Stimulated activated CD8-positive, alpha-beta memory T cell treated with anti-CD3 and anti-CD28 coated beads, Interleukin-2, amount 100 ng/mL, for 1 hour (primary cell): ENCODE data around the gene RABEP2.
"Not testable (repeated sequence)": the region's sequence is repeated elsewhere in the genome, so short reads cannot be mapped to it uniquely, and the experiment has no call there.

Experiments used
- DNase-seq, 2 donors: peaks; one replicate each; pipeline ENCODE4 v3.0.0-alpha.2; 2020; ENCODE audit warnings: low read depth in 2 of 2

Gene RABEP2

GRCh38 chr16:28932339-28933141 lies 7.5 kb upstream of the RABEP2 start:
- no peak for DNase-seq

GRCh38 chr16:28931801-28932225 lies 6.8 kb upstream of the RABEP2 start, which contains the start of gene CD19:
CD19 (plus strand) TSS chr16:28931971; CDS start chr16:28932001, 30 bp downstream.
- no peak for DNase-seq

GRCh38 chr16:28930652-28931051 lies 5.6 kb upstream of the RABEP2 start:
- no peak for DNase-seq

GRCh38 chr16:28930203-28930602 lies 5.2 kb upstream of the RABEP2 start:
- DNase-seq = no peak

- DNase-seq = no peak
These were observed 2.8 kb upstream of the RABEP2 start for GRCh38 chr16:28927815-28928214.

DNA sequence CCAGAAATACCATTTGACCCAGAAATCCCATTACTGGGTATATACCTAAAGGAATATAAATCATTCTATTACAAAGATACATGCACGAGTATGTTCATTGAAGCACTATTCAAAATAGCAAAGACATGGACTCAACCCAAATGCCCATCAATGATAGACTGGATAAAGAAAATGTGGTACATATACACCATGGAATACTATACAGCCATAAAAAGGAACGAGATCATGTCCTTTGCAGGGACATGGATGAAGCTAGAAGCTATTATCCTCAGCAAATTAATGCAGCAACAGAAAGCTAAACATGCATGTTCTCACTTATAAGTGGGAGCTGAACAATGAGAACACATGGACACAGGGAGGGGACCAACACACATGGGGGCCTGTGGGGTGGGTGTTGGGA lies 1.2 kb upstream of the RABEP2 start:
- DNase-seq = not testable (repeated sequence)

DNA sequence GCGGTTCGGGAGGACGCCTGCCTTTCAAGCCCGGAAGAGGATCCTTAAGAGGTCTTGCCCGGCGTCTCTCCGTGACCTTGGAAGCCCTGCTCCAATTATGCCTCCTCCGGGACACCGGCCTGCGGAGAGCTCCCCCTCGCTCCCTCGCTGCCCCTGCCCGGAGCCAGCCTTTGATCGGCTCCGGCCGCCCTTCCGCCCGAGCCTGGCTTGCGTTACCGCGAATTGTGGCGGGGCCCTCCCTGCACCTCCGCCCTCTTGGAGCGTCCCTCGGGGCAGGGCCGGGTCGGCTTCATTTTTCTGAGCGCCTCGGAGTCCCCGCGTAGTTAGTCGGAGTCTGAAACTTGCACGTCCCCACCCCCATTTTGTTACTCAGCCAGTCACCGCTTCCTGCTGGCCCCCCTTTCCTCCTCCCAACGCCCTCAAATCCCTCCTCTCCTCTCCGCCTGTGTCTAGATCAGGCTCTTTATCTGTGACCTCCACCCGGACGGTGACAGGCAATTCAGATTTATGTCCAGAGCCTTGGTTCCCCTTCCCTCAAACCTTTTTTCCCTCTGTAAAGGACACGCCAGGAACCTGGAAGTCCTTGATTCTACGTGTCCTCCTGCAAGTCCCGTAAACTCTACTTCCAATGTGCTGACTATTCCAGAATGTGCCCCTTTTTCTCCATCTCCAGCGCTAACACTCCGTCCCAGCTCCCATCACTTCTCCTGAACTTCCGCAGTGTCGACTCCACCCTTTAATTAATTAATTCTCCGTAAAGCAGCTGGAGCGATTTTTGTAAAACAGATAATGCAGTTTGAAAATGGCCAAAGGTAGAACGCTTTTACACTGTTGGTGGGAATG lies 569 bp upstream of the RABEP2 start:
- peak; percentile 60 to 61 for DNase-seq

DNA sequence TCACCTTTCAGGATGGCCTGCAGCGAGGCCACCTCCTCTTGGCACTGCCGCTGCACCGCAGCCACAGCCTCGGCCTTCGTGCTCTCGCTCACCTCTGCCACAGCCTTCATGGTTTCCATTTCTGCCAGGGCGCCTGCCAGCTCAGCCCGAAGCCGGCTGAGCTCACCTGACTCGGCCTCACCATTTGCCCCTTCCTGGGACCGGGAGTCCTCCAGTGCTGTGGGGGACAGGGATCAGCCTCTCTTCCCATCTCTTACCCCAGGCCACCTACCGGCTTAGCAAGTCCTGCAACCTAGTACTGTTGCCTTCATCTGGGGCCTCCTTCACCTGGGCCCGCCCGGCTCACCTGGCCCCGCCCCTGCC lies 658 bp downstream of the RABEP2 start:
- DNase-seq = no peak

- DNase-seq = no peak
These were observed 1.2 kb downstream of the RABEP2 start for GRCh38 chr16:28923652-28924398.

GRCh38 chr16:28923231-28923587 lies 1.8 kb downstream of the RABEP2 start:
- DNase-seq = no peak

DNA sequence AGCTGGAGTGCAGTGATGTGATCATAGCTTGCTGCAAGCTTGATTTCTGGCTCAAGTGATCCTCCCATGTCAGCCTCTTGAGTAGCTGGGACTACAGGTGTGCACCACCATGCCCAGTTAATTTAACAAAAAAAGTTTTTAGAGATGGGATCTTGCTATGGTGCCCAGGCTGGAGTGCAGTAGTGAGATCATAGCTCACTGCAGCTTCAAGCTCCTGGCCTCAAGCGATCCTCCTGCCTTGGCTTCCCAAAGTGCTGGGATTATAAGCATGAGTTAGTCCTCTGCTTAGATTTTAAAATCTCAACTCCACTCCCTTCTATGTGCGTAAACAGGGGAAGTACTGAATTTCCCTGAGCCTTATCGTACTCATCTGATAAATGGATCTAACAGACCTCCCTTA lies 6.3 kb downstream of the RABEP2 start:
- DNase-seq = no peak

- DNase-seq = no peak
These were observed 7.9 kb downstream of the RABEP2 start for GRCh38 chr16:28917095-28917494.

DNA sequence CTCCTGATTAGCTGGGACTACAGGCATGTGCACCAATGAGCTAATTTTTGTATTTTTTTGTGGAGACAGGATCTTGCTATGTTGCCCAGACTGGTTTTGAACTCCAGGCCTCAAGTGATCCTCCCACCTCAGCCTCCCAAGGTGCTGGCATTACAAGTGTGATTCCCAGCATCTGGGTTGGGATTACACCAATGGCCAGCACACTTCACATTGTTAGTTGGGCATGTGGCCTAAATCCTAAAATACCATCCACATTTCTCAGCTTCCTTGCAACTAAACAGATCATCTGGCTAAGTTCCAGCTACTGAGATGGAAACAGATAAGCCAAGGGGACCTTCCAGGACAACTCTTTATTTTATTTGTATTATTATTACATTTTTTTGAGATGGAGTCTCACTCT lies 9.9 kb downstream of the RABEP2 start:
- DNase-seq = no peak

GRCh38 chr16:28913946-28914724 lies 10.9 kb downstream of the RABEP2 start:
- no peak for DNase-seq

DNA sequence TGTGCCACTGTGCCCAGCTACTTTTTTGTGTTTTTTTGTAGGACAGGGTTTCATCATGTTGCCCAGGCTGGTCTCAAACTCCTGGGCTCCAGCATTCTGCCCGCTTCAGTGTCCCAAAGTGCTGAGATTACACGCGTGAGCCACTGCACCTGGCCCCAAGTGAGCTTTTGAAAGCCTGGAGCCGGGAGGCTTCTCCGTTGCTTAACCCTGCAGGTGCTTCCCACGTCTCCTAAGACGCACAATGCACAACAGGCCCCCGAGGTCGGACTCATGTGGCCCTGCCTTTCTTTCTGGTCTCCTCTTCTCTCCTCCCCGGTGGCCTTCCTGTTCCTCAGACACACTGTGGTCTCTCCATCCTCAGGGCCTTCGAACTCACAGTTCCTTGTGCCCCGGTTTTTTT lies 12.5 kb downstream of the RABEP2 start:
- no peak for DNase-seq

GRCh38 chr16:28910086-28911031 lies 14.7 kb downstream of the RABEP2 start:
- no peak for DNase-seq

DNA sequence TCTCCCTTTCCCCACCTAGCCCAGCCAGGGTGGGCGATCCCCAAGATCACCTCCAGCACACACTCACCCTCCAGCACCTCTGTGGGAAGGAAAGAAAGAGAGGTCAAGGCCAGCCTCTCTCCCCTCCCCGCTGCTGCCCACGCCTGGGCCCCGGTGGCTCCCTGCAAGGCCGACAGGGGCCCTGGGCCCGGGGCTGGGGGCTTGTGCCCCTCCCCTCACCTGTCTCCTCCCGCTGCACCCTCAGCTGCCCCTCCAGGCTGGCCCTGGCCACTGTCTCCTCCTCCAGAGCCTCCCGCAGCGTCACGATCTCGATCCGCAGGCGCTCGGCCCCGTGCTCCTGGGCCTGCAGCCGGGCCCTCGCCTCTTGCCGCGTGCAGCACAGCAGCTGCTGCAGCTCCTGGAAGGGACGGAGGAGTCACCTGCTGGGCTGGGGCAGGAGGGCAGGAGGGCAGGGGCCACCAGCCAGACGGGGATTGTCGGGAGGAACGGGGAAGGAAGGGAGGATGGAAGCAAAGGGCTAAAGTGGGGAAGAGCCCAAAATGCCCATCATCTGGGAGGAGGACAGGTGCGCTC lies 19.2 kb downstream of the RABEP2 start:
- no peak for DNase-seq

GRCh38 chr16:28905229-28905754 lies 19.7 kb downstream of the RABEP2 start:
- no peak for DNase-seq

DNA sequence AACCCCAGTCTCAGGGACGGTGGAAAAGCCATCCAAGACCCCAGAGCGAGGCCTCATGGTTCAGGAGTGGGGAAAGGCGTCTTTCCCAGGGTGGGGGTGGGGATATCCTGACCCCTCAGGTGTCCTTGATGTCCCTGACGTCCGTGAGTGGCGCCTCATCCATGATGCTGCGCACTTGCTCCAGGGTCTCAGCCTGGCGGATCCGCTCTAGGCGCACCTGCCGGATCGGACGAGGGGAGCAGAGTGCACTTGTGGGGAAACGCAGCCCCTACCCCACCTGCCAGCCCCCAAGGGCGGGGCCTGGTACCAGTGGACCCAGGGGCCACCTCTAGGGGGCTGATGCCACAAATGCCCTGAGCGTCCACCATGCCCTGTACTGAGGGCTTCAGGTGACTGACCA lies 20.2 kb downstream of the RABEP2 start:
- no peak for DNase-seq

- no peak for DNase-seq
These were observed 20.7 kb downstream of the RABEP2 start for GRCh38 chr16:28904363-28904762.
